IPS-20b (cell line): ENCODE results near the gene TBC1D5.

Source experiments
- H3K27ac ChIP-seq: one replicate; pipeline ENCODE4 v1.5.1; 2013; ENCODE audit warnings: low read length
- H3K27me3 ChIP-seq: 2 replicates; pipeline ENCODE4 v1.6.1; 2013; ENCODE audit warnings: mild to moderate bottlenecking, low read length, inconsistent platforms; ENCODE audit not compliant: insufficient read depth
- H3K36me3 ChIP-seq: 2 replicates; pipeline ENCODE4 v1.6.1; 2013; ENCODE audit warnings: low read depth, mild to moderate bottlenecking, inconsistent platforms, low read length, moderate library complexity; ENCODE audit not compliant: insufficient read depth
- H3K4me1 ChIP-seq: 2 replicates; pipeline ENCODE4 v1.6.1; 2013; ENCODE audit warnings: mild to moderate bottlenecking, control low read depth, inconsistent platforms, low read length, moderate library complexity; ENCODE audit not compliant: insufficient read depth
- H3K4me3 ChIP-seq: 2 replicates; pipeline ENCODE4 v1.5.1; 2013; ENCODE audit warnings: mild to moderate bottlenecking, low read length, inconsistent platforms
- H3K9ac ChIP-seq: 2 replicates; pipeline ENCODE4 v1.6.1; 2013; ENCODE audit warnings: low read depth, mild to moderate bottlenecking, inconsistent platforms, low read length, moderate library complexity
- H3K9me3 ChIP-seq: 2 replicates; pipeline ENCODE4 v1.6.1; 2013; ENCODE audit warnings: mild to moderate bottlenecking, low read depth, low read length, inconsistent platforms; ENCODE audit not compliant: insufficient read depth

TBC1D5 gene

GRCh38 chr3:17580901-17581300 lies 161.5 kb downstream of the TBC1D5 start:
- no peaks in the 10 kb centered on the region for H3K27me3 ChIP-seq

GRCh38 chr3:17579289-17580031 lies 163.0 kb downstream of the TBC1D5 start:
- H3K4me1 ChIP-seq: no peaks in the 10 kb centered on the region
- H3K36me3 ChIP-seq: no peaks in the 10 kb centered on the region
- no peaks in the 10 kb centered on the region for H3K27me3 ChIP-seq
- H3K9me3 ChIP-seq: no peaks in the 10 kb centered on the region
- H3K9ac ChIP-seq: no peak overlapping the region
- H3K27ac ChIP-seq: no peak overlapping the region
- H3K4me3 ChIP-seq: no peak overlapping the region

More at GRCh38 chr3:17580901-17581300, 161.5 kb downstream of the TBC1D5 start:
- H3K4me1 ChIP-seq: peaks cover 6% of the 10 kb centered on the region; the same call in 1 of the 2 replicates
- H3K4me3 ChIP-seq: no peak overlapping the region
- H3K9me3 ChIP-seq: no peaks in the 10 kb centered on the region
- no peak overlapping the region for H3K9ac ChIP-seq
- no peaks in the 10 kb centered on the region for H3K36me3 ChIP-seq
- H3K27ac ChIP-seq: no peak overlapping the region

GRCh38 chr3:17577796-17578520 lies 164.5 kb downstream of the TBC1D5 start:
- no peak overlapping the region for H3K4me3 ChIP-seq
- no peaks in the 10 kb centered on the region for H3K9me3 ChIP-seq
- no peaks in the 10 kb centered on the region for H3K4me1 ChIP-seq
- no peaks in the 10 kb centered on the region for H3K36me3 ChIP-seq
- no peak overlapping the region for H3K9ac ChIP-seq
- H3K27ac ChIP-seq: no peak overlapping the region
- H3K27me3 ChIP-seq: no peaks in the 10 kb centered on the region

GRCh38 chr3:17573396-17573795 lies 169.0 kb downstream of the TBC1D5 start:
- Histone ChIP-seq H3K4me1 (no peaks in the 10 kb centered on the region), H3K4me3 (no peak overlapping the region), H3K9me3 (no peaks in the 10 kb centered on the region), H3K9ac (no peak overlapping the region), H3K27ac (no peak overlapping the region), H3K36me3 (no peaks in the 10 kb centered on the region), H3K27me3 (no peaks in the 10 kb centered on the region)

GRCh38 chr3:17571686-17572085 lies 170.7 kb downstream of the TBC1D5 start:
- Histone ChIP-seq H3K4me1 (no peaks in the 10 kb centered on the region), H3K9me3 (no peaks in the 10 kb centered on the region), H3K27me3 (no peaks in the 10 kb centered on the region), H3K4me3 (no peak overlapping the region), H3K27ac (no peak overlapping the region), H3K9ac (no peak overlapping the region), H3K36me3 (no peaks in the 10 kb centered on the region)

- no peaks in the 10 kb centered on the region for H3K4me1 ChIP-seq
- H3K36me3 ChIP-seq: no peaks in the 10 kb centered on the region
- no peaks in the 10 kb centered on the region for H3K27me3 ChIP-seq
- no peak overlapping the region for H3K27ac ChIP-seq
- H3K9ac ChIP-seq: no peak overlapping the region
- H3K4me3 ChIP-seq: no peak overlapping the region
- no peaks in the 10 kb centered on the region for H3K9me3 ChIP-seq
Measured at GRCh38 chr3:17562845-17563244, 179.6 kb downstream of the TBC1D5 start.

GRCh38 chr3:17558565-17558964 lies 183.9 kb downstream of the TBC1D5 start:
- Histone ChIP-seq H3K9ac (no peak overlapping the region), H3K27me3 (no peaks in the 10 kb centered on the region)

GRCh38 chr3:17557749-17558463 lies 184.5 kb downstream of the TBC1D5 start:
- Histone ChIP-seq H3K36me3 (no peaks in the 10 kb centered on the region), H3K27ac (no peak overlapping the region), H3K27me3 (no peaks in the 10 kb centered on the region), H3K9ac (no peak overlapping the region), H3K4me1 (peaks cover 3% of the 10 kb centered on the region; the same call in 1 of the 2 replicates), H3K9me3 (no peaks in the 10 kb centered on the region), H3K4me3 (no peak overlapping the region)

More at GRCh38 chr3:17558565-17558964, 183.9 kb downstream of the TBC1D5 start:
- Histone ChIP-seq H3K27ac (no peak overlapping the region), H3K4me1 (no peaks in the 10 kb centered on the region; the same call in 1 of the 2 replicates), H3K4me3 (no peak overlapping the region), H3K36me3 (no peaks in the 10 kb centered on the region), H3K9me3 (no peaks in the 10 kb centered on the region)

- peaks cover 3% of the 10 kb centered on the region; the same call in 1 of the 2 replicates for H3K4me1 ChIP-seq
- H3K4me3 ChIP-seq: no peak overlapping the region
- H3K27me3 ChIP-seq: no peaks in the 10 kb centered on the region
- no peak overlapping the region for H3K9ac ChIP-seq
- H3K27ac ChIP-seq: no peak overlapping the region
- H3K9me3 ChIP-seq: no peaks in the 10 kb centered on the region
- no peaks in the 10 kb centered on the region for H3K36me3 ChIP-seq
Measured at GRCh38 chr3:17555525-17555924, 186.9 kb downstream of the TBC1D5 start.

- Histone ChIP-seq H3K9me3 (no peaks in the 10 kb centered on the region), H3K27ac (no peak overlapping the region), H3K4me1 (peaks cover 3% of the 10 kb centered on the region; the same call in 1 of the 2 replicates), H3K27me3 (no peaks in the 10 kb centered on the region), H3K9ac (no peak overlapping the region), H3K4me3 (no peak overlapping the region), H3K36me3 (no peaks in the 10 kb centered on the region)
Measured at GRCh38 chr3:17554078-17554477, 188.4 kb downstream of the TBC1D5 start.

GRCh38 chr3:17553080-17553479 lies 189.4 kb downstream of the TBC1D5 start:
- no peaks in the 10 kb centered on the region for H3K9me3 ChIP-seq
- H3K27me3 ChIP-seq: no peaks in the 10 kb centered on the region
- no peak overlapping the region for H3K27ac ChIP-seq
- H3K36me3 ChIP-seq: no peaks in the 10 kb centered on the region
- H3K4me3 ChIP-seq: no peak overlapping the region
- H3K4me1 ChIP-seq: peaks cover 3% of the 10 kb centered on the region; the same call in 1 of the 2 replicates
- H3K9ac ChIP-seq: no peak overlapping the region
